Measurements from ENCODE around the gene DCUN1D4.

GRCh38 chr4:51895158-51895557 lies 52.2 kb downstream of the DCUN1D4 start:
- TF ChIP-seq, protein P1, sequence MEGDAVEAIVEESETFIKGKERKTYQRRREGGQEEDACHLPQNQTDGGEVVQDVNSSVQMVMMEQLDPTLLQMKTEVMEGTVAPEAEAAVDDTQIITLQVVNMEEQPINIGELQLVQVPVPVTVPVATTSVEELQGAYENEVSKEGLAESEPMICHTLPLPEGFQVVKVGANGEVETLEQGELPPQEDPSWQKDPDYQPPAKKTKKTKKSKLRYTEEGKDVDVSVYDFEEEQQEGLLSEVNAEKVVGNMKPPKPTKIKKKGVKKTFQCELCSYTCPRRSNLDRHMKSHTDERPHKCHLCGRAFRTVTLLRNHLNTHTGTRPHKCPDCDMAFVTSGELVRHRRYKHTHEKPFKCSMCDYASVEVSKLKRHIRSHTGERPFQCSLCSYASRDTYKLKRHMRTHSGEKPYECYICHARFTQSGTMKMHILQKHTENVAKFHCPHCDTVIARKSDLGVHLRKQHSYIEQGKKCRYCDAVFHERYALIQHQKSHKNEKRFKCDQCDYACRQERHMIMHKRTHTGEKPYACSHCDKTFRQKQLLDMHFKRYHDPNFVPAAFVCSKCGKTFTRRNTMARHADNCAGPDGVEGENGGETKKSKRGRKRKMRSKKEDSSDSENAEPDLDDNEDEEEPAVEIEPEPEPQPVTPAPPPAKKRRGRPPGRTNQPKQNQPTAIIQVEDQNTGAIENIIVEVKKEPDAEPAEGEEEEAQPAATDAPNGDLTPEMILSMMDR (IDR thresholded peaks at IDR 0.05) = no peak
- TF ChIP-seq POLR2A (IDR thresholded peaks at IDR 0.05) = no peak
